OCI-LY3 (cell line): ENCODE results near the gene VPS41.

Source experiments
- EZH2phosphoT487 ChIP-seq: fragments of 200-600 bp; shearing (Covaris generic); IDR thresholded peaks from 2 replicates; pipeline ENCODE4 v1.6.1; 2018; ENCODE audit warnings: antibody characterized with exemption, mixed run types, low read depth
- TF ChIP-seq, protein P1 (sequence below): fragments of 200-600, 300-600 bp; sonication (generic); IDR thresholded peaks from 2 replicates; pipeline ENCODE4 v1.5.1; 2014; ENCODE audit warnings: antibody characterized with exemption, low read length, low read depth

DNA sequence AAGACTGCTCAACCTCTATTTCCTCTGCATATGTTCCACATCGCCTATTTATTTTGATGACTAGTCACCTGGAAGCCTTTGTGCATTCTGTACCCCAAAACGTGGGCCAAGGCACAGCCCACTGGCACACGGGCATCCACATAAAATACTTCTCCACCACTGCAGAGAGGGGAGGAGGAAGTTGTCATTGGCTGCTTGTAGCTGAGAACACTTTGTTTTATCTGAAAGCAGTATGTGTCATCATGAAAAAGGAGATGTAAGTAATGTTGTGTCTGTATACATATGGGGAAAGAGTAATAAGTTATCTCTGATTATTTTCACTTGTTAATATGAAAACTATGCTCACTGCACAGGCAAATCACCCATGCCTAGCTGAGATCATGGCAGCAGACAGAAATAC is 229.6 kb downstream of the VPS41 start:
- TF ChIP-seq, protein P1, sequence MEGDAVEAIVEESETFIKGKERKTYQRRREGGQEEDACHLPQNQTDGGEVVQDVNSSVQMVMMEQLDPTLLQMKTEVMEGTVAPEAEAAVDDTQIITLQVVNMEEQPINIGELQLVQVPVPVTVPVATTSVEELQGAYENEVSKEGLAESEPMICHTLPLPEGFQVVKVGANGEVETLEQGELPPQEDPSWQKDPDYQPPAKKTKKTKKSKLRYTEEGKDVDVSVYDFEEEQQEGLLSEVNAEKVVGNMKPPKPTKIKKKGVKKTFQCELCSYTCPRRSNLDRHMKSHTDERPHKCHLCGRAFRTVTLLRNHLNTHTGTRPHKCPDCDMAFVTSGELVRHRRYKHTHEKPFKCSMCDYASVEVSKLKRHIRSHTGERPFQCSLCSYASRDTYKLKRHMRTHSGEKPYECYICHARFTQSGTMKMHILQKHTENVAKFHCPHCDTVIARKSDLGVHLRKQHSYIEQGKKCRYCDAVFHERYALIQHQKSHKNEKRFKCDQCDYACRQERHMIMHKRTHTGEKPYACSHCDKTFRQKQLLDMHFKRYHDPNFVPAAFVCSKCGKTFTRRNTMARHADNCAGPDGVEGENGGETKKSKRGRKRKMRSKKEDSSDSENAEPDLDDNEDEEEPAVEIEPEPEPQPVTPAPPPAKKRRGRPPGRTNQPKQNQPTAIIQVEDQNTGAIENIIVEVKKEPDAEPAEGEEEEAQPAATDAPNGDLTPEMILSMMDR: no peak
- TF ChIP-seq EZH2phosphoT487: no peak
